B cell (primary cell): ENCODE measurements around the gene THSD4.

ENCODE experiments used
- CTCF ChIP-seq: fragments of 200-600 bp; IDR thresholded peaks from one replicate; pipeline ENCODE4 v1.8.0; 2022; ENCODE audit warnings: antibody characterized with exemption, mild to moderate bottlenecking
- EZH2 ChIP-seq: IDR thresholded peaks from 2 replicates; pipeline ENCODE4 v1.6.1; 2012; ENCODE audit warnings: borderline replicate concordance, low read depth, mild to moderate bottlenecking, moderate library complexity, low read length; ENCODE audit not compliant: insufficient read depth, poor library complexity, severe bottlenecking

DNA sequence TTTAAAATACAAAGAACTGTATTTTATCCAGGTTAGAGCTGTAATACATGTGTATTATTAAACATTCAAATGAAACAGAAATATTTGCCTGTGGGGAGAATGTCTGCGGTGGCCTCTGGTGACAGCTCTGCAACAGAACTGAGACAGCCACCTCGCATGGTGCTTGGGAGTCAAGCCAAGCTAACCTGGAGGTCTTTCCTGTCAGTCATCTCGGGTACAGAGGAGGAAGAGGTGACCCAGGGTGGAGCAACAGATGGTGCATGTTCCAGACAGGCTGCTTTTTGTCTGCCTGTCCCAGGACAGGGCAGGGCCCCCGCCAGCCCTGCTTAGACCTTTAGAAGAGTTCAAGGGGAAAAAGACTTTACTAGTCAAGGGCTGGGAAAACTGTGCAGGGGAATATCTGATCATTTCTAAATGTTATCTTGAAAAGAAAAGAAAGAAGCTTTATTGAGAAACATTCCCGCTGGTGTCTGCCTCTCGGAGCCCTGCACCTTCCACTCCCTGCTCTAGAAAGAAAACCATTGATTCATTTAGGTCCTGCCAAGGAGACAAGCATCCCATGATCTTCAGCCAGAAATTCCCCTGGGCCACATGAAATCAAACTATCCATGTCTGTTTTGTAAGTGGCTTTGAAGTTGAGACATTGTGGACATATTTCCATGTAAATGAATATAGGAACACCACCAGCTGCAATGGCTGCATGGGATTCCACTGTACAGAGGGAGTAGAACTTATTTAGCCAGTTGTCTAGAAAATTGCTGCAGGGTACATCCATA, 689.6 kb downstream of the THSD4 start:
- TF ChIP-seq CTCF = no peak
- no peak for TF ChIP-seq EZH2
